ENCODE data around the gene RADX.
"Not testable (repeated sequence)": the region's sequence is repeated elsewhere in the genome, so short reads cannot be mapped to it uniquely, and the experiment has no call there.

The RADX gene

GRCh38 chrX:106619797-106620196 lies 8.0 kb downstream of the RADX start:
- TF ChIP-seq CTCF (IDR thresholded peaks at IDR 0.05; ENCODE audit: low read depth, low read length, missing control alignments), result peak; percentile 50
- H3K4me3 ChIP-seq (ENCODE audit: low read depth, low read length), result no peak overlapping the region

GRCh38 chrX:106621836-106622235 lies 10.1 kb downstream of the RADX start:
- H3K4me3 ChIP-seq (ENCODE audit: low read depth, low read length), result no peak overlapping the region
- DNase-seq (ENCODE audit: low read depth), result no peak
- TF ChIP-seq CTCF (IDR thresholded peaks at IDR 0.05; ENCODE audit: low read depth, low read length, missing control alignments), result no peak
- in situ Hi-C loops (cut with HindIII; ENCODE audit: low sequenced_read_pairs), result no loop called here

More at GRCh38 chrX:106619797-106620196, 8.0 kb downstream of the RADX start:
- in situ Hi-C loops (cut with HindIII; ENCODE audit: low sequenced_read_pairs), result no loop called here
- no peak for DNase-seq (ENCODE audit: low read depth)

- H3K4me3 ChIP-seq (ENCODE audit: low read depth, low read length), result no peak overlapping the region
- no peak for DNase-seq (ENCODE audit: low read depth)
- in situ Hi-C loops (cut with HindIII; ENCODE audit: low sequenced_read_pairs), result no loop called here
- no peak for TF ChIP-seq CTCF (IDR thresholded peaks at IDR 0.05; ENCODE audit: low read depth, low read length, missing control alignments)
These were observed 15.0 kb downstream of the RADX start for GRCh38 chrX:106626789-106627188.

GRCh38 chrX:106631615-106632014 lies 19.8 kb downstream of the RADX start:
- no peak overlapping the region for H3K4me3 ChIP-seq (ENCODE audit: low read depth, low read length)
- DNase-seq (ENCODE audit: low read depth), result no peak
- in situ Hi-C loops (cut with HindIII; ENCODE audit: low sequenced_read_pairs), result no loop called here
- TF ChIP-seq CTCF (IDR thresholded peaks at IDR 0.05; ENCODE audit: low read depth, low read length, missing control alignments), result no peak

DNA sequence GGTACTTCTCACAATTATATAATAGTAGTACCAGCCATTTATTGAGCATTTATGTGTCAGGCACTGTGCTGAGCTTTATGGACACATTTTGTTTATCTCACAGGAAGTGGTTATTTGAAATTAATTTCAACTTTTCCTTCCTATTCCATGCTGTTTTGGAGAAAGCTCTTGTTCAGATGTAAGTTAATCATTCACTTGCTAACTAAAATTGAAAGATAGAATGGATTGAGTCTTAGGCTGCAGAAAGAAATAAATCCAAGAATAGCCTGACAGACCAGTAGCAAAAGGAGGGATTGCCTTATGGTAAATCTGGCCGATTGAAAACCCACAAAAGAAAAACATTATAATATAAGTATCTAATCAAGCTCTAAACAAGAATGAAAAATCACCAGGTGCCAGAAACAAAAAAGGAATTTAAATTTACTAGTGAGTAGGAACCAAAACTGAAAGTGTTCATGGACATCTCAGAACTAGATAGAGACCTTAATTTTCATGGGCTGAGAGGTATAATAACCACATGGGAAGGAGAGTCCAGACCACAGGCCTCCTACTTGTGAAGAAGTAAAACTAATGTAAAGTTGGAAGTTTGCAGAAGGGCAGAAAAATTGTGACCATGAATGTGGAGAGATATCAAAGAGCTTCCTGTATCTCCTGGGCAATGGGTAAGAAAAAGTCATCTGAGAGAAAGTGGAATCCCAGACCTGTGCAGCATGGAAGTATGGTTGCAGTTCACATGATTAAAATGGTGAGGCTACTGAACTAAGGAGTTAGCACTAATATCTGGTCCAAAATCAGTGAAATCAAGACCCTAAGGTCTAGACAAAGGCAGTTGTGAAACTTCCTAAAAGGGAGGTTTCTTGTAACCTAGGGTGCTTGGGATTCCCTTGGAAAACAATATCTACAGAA lies 38.0 kb downstream of the RADX start:
- H3K4me3 ChIP-seq (ENCODE audit: low read depth, low read length), result no peak overlapping the region
- DNase-seq (ENCODE audit: low read depth), result no peak
- TF ChIP-seq CTCF (IDR thresholded peaks at IDR 0.05; ENCODE audit: low read depth, low read length, missing control alignments), result no peak
- in situ Hi-C loops (cut with HindIII; ENCODE audit: low sequenced_read_pairs), result no loop called here

GRCh38 chrX:106653625-106654024 lies 41.8 kb downstream of the RADX start:
- H3K4me3 ChIP-seq (ENCODE audit: low read depth, low read length); in situ Hi-C loops (cut with HindIII; ENCODE audit: low sequenced_read_pairs); DNase-seq (ENCODE audit: low read depth): not testable (repeated sequence)

DNA sequence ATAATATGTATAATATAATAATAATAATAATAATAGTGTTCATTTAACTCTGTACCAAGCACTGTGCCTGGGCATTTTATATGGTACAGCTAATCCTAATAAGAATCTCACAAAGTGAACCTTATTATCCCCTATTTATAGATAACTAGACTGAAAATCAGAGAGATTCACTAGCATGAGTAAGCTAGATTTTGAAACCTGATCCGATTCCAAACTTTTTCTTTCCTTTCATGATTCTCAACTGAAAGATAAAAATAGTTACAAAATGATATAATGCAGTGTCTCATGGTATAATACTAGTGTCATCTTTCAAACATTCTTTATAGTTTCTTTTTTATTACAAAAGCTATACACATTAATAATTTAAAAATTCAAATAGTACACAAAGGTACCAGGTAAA lies 58.9 kb downstream of the RADX start:
- TF ChIP-seq CTCF (IDR thresholded peaks at IDR 0.05; ENCODE audit: low read depth, low read length, missing control alignments), result no peak
- in situ Hi-C loops (cut with HindIII; ENCODE audit: low sequenced_read_pairs), result no loop called here
- DNase-seq (ENCODE audit: low read depth), result no peak
- no peak overlapping the region for H3K4me3 ChIP-seq (ENCODE audit: low read depth, low read length)

Measured in astrocyte of the cerebellum (primary cell).